ENCODE data around the gene RNU1-1.
"Not testable (repeated sequence)": the region's sequence is repeated elsewhere in the genome, so short reads cannot be mapped to it uniquely, and the experiment has no call there.

DNA sequence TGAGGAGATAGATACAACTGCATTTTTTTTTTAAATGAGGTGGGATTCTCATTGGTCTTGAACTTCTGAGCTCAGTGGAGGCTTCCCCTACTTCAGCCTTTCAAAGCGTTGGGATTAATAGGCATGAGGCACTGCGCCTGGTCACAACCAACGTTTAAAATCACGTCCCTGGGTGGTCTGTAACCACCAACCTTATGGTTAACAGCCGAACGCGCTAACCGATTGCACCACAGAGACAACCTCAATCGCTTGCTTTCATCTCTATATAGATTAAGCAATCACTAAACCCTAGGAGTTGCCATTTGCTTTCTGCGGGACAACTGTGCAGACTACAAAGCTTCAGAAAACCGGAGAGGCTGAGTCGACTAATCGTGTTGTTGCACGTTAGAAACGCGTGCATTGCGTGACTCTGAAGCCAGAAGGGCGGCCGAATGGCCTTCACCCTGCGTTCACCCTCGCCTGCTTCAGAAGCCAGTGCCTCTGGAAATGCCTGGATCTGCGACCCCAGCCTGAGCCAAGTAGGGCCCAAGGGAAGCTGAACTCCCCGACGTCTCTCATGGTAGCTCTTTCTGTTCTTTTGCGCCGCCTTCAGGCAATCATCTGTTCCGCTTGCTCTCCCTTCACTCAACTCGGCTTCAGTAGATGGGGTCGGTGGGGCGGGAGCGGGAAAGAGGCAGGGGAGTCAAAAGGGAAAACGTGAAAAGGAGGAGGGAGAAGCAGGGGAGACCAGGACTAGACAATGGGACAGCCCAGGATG is 18.3 kb upstream of the RNU1-1 start:
- TF ChIP-seq, protein P1, sequence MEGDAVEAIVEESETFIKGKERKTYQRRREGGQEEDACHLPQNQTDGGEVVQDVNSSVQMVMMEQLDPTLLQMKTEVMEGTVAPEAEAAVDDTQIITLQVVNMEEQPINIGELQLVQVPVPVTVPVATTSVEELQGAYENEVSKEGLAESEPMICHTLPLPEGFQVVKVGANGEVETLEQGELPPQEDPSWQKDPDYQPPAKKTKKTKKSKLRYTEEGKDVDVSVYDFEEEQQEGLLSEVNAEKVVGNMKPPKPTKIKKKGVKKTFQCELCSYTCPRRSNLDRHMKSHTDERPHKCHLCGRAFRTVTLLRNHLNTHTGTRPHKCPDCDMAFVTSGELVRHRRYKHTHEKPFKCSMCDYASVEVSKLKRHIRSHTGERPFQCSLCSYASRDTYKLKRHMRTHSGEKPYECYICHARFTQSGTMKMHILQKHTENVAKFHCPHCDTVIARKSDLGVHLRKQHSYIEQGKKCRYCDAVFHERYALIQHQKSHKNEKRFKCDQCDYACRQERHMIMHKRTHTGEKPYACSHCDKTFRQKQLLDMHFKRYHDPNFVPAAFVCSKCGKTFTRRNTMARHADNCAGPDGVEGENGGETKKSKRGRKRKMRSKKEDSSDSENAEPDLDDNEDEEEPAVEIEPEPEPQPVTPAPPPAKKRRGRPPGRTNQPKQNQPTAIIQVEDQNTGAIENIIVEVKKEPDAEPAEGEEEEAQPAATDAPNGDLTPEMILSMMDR (IDR thresholded peaks at IDR 0.05), result not testable (repeated sequence)
- not testable (repeated sequence) for TF ChIP-seq EZH2 (IDR thresholded peaks at IDR 0.05; ENCODE audit: borderline replicate concordance, insufficient read depth, low read depth, low read length, poor library complexity, severe bottlenecking)
